Ovary (tissue), 3 donors: ENCODE measurements around the gene KHDRBS2.

Source experiments
- CTCF ChIP-seq, 3 donors: fragments of 450-650 bp in 2 of 3; fragments of 200-600 bp in 1 of 3; IDR thresholded peaks; one replicate each; pipeline versions ENCODE4 v1.5.1 to v1.8.0; 2016 to 2022; ENCODE audit warnings: antibody characterized with exemption in 3 of 3, mild to moderate bottlenecking in 1 of 3
- EP300 ChIP-seq: sonication (generic); formaldehyde crosslinking; IDR thresholded peaks from one replicate; pipeline ENCODE4 v1.6.1; 2017; ENCODE audit warnings: antibody characterized with exemption
- POLR2A ChIP-seq: fragments of 450-650 bp; IDR thresholded peaks from one replicate; pipeline ENCODE4 v1.6.1; 2017; ENCODE audit warnings: antibody characterized with exemption, mild to moderate bottlenecking, moderate library complexity
- donor health status: DM: no; HTN: no; CAD: no.

GRCh38 chr6:62265906-62266525, 20.0 kb downstream of the KHDRBS2 start:
- TF ChIP-seq CTCF (IDR thresholded peaks at IDR 0.05) = no peak
- TF ChIP-seq POLR2A = no peak
- no peak for TF ChIP-seq EP300
